A549 treated with AZD9567 at 1 μM for 4 hours (cell line): ENCODE measurements around the gene TMEM94. TPM values are rescaled to one million over a fixed set of nuclear protein-coding genes. Genes with fewer than 3 reads are reported as not detected.

Experiments used
- total RNA-seq: library from RNA; stranded (reverse); fragments of 200-300 nt; extraction: Qiagen RNA extraction; gene quantifications from 5 replicates; pipeline ENCODE4 v1.2.3, GENCODE V29; 2022; ENCODE audit not compliant: insufficient read depth

TMEM94 gene
- 40.4 to 81.2 TPM (median 42.0 TPM) in 5 replicates for total RNA-seq

DNA sequence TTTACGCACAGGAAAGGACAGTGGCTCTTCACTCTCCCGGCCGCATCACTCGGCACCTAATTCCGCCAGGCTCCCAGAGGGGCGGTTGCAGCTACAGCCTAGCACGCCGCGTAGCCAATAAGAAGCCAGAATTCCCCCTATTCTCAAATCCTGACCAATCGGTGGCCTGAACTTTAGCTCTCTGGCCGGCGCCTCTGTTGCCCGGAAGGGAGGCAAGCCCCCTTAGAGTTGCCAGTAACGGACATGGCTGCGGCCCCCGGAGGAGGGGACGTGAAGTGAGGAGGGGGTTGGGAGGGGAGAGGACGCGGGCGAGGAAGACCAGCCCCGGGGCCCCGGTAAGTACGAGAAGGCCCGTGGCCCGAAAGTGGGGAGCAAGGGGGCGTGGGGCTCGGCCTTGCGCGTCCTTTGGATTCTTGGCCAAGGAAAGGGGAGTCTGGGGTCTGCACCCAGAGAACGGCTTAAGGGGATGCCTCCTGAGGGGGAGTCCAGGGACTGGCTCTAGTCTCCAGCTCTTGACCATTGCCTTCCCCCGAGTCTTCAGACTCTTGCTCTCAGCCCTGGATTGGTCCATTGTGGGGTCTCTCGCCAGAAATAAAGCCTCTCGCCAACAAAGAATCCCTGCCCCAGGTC is at the start of gene TMEM94:
Gene TMEM94 (plus strand): TSS at position 219 of the 630 bp plus-strand sequence. CDS start 15,271 bp downstream, outside the sequence.

DNA sequence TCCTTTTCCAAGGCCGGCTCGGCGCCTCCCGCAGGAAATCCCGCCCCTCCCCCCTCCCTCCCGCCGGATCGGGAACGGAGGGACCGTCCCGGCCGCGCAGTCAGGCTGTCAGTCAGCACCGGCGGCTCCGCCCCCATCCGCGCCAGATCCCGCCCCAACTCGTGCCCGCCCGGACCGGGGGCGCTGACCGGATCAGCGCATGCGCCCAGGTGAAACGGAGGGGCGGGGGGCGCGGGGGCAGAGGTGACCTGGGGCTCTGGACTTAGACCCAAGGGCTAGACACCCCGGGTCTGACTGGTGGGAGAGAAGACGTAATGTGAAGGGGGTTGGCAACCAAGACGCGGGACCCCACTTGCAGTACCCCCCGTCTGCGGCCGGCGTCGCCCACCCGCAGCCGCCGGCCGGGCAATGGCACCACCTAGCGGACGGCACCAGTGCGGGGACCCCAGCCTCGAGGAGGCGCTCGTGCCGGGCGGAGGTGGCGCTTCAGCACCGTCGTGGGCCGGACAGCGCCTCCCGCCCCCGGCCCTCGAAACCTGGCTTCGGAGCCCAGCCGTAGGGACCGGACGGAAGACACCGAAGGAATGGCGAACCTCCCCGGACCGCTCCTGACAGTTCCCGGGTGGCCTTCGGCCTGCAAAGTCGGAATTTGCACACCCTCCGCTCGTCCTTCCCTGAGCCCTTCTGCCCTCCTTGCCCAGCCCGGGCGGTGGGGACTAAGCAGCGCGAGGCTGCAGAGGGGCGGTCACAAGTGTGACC is 59.2 kb downstream of the TMEM94 start, which contains the start of gene CASKIN2:
Gene CASKIN2 (minus strand): TSS at position 42 of the 759 bp plus-strand sequence. CDS start 1,733 bp downstream, outside the sequence.

DNA sequence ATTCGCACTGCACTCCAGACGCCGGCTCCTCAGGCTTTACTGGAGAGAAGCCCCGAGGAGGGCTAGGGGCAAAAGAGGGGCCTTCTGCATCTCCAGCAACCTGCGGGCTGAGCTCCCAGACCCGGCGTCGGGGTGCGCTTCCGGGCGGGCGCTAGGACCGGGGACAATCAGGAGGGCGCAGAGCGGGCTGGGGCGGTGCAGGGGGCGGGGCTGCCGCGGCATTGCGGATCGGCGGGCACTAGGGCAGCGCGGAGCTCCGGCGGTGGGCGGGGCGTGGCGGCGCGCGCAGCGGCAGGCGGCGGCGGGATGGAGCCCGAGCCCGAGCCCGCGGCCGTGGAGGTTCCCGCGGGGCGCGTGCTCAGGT is 59.8 kb downstream of the TMEM94 start, which contains the start of gene TSEN54:
Gene TSEN54 (plus strand): TSS at position 274 of the 364 bp plus-strand sequence. CDS start 33 bp downstream, at position 307.

DNA sequence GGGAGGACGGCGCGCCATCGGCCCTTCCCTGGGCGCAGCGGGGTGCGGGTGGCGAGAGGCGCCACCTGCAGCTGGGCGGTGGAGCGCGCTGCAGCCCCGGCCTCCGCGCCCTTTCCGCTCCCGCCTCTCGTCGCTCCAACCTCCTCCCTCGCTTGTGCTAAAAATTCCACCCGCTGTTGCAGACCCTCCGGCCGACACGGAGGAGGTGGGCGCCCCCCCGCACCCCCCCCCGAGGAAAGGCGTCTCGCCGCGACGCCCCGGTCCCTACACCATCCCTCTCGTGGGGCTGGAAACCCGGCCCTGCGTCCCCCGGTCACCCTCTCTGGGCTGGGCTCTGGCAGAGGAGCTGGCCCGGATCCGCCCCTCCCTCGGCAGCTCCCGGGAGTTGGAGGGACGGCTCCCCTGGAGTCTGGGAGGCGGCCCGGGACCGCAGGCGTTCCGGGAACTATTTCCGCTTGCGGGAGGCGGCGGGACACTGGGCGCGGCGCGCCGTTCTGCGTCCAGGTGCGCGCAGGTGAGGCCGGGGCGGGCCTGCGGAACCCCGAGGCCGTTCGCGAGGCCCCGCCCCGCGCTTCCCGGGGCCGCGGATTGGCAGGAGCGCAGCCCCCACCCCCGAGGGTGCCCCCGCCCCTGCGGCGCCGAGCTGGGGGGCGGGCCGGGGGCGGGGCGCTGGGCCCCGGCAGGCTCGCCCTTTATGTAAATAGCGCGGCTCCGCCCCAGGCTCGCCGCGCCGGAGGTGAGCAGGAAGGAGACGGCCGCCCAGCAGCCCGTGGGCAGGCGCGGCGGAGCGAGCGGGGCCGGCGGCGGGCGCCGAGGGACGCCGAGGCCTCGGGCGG is 68.8 kb downstream of the TMEM94 start, which contains the start of gene LLGL2:
Gene LLGL2 (plus strand): TSS at position 728 of the 836 bp plus-strand sequence. CDS start 17,730 bp downstream, outside the sequence.

Other genes with a start within 250 kb of the TMEM94 start
- 21.3 to 34.9 TPM (median 31.4 TPM) in 5 replicates for gene GGA3, start 195.0 kb upstream of the TMEM94 start, total RNA-seq
- gene MRPS7, start 194.8 kb upstream of the TMEM94 start, total RNA-seq: 158 to 181 TPM (median 171 TPM) in 5 replicates
- gene MIF4GD, start 185.4 kb upstream of the TMEM94 start, total RNA-seq: 31.9 to 38.5 TPM (median 37.8 TPM) in 5 replicates
- 16.5 to 24.0 TPM (median 22.8 TPM) in 5 replicates for gene SLC25A19, start 167.2 kb upstream of the TMEM94 start, total RNA-seq
- 90.0 to 100 TPM (median 98.6 TPM) in 5 replicates for gene GRB2, start 51.0 kb upstream of the TMEM94 start, total RNA-seq
- gene CASKIN2, start 58.9 kb downstream of the TMEM94 start, total RNA-seq: 9.0 to 12.1 TPM (median 9.9 TPM) in 5 replicates
- gene TSEN54, start 59.9 kb downstream of the TMEM94 start, total RNA-seq: 37.9 to 51.8 TPM (median 46.7 TPM) in 5 replicates
- 13.8 to 36.2 TPM (median 33.6 TPM) in 5 replicates for gene LLGL2, start 69.1 kb downstream of the TMEM94 start, total RNA-seq
- 30.7 to 53.7 TPM (median 43.5 TPM) in 5 replicates for gene MYO15B, start 131.2 kb downstream of the TMEM94 start, total RNA-seq
- 0.64 to 0.79 TPM (median 0.72 TPM) in 4 of 5 replicates, not detected in the other for gene SMIM5, start 176.8 kb downstream of the TMEM94 start, total RNA-seq
- gene RECQL5, start 210.5 kb downstream of the TMEM94 start, total RNA-seq: 23.8 to 30.3 TPM (median 27.1 TPM) in 5 replicates
- gene SAP30BP, start 210.7 kb downstream of the TMEM94 start, total RNA-seq: 124 to 134 TPM (median 129 TPM) in 5 replicates